Amniotic epithelial cell (primary cell): ENCODE measurements around the gene RAB27B.
A peak's percentile ranks its signal among the peaks of the same experiment; 100 is the strongest.
"Not testable (repeated sequence)": the region's sequence is repeated elsewhere in the genome, so short reads cannot be mapped to it uniquely, and the experiment has no call there.

ENCODE experiments used
- DNase-seq: peaks from one replicate; pipeline ENCODE4 v3.0.0-alpha.2; 2010; ENCODE audit warnings: low read depth

Gene RAB27B

GRCh38 chr18:54828281-54828881 is at the start of gene RAB27B:
Gene RAB27B (plus strand): TSS chr18:54828477. CDS start chr18:54877586, 49,109 bp downstream.
- peak; percentile 95 for DNase-seq

GRCh38 chr18:54780285-54780861 is 47.9 kb upstream of the RAB27B start:
- no peak for DNase-seq

GRCh38 chr18:54780970-54781369 is 47.3 kb upstream of the RAB27B start:
- no peak for DNase-seq

GRCh38 chr18:54783139-54783538 is 45.1 kb upstream of the RAB27B start:
- no peak for DNase-seq

- no peak for DNase-seq
Measured at GRCh38 chr18:54786206-54786605, 42.1 kb upstream of the RAB27B start.

- no peak for DNase-seq
Measured at GRCh38 chr18:54787121-54787520, 41.2 kb upstream of the RAB27B start.

- DNase-seq = no peak
Measured at GRCh38 chr18:54787616-54788015, 40.7 kb upstream of the RAB27B start.

- peak; percentile 35 for DNase-seq
Measured at GRCh38 chr18:54790109-54790508, 38.2 kb upstream of the RAB27B start.

- DNase-seq = no peak
Measured at GRCh38 chr18:54791657-54792056, 36.6 kb upstream of the RAB27B start.

- no peak for DNase-seq
Measured at GRCh38 chr18:54792079-54792478, 36.2 kb upstream of the RAB27B start.

GRCh38 chr18:54794823-54795222 is 33.5 kb upstream of the RAB27B start:
- no peak for DNase-seq

- DNase-seq = no peak
Measured at GRCh38 chr18:54798186-54798585, 30.1 kb upstream of the RAB27B start.

- peak; percentile 21 for DNase-seq
Measured at GRCh38 chr18:54801374-54801773, 26.9 kb upstream of the RAB27B start.

- peak; percentile 48 for DNase-seq
Measured at GRCh38 chr18:54802178-54802577, 26.1 kb upstream of the RAB27B start.

GRCh38 chr18:54802686-54803395 is 25.4 kb upstream of the RAB27B start:
- DNase-seq = peak; percentile 61

- DNase-seq = peak; percentile 100
Measured at GRCh38 chr18:54805571-54806334, 22.5 kb upstream of the RAB27B start.

GRCh38 chr18:54806526-54806925 is 21.8 kb upstream of the RAB27B start:
- DNase-seq = peak; percentile 63

GRCh38 chr18:54807303-54807702 is 21.0 kb upstream of the RAB27B start:
- no peak for DNase-seq

- not testable (repeated sequence) for DNase-seq
Measured at GRCh38 chr18:54810662-54811061, 17.6 kb upstream of the RAB27B start.

GRCh38 chr18:54812885-54813284 is 15.4 kb upstream of the RAB27B start:
- DNase-seq = no peak

GRCh38 chr18:54813305-54813704 is 15.0 kb upstream of the RAB27B start:
- DNase-seq = no peak

- no peak for DNase-seq
Measured at GRCh38 chr18:54813977-54814565, 14.2 kb upstream of the RAB27B start.
